Esophagus squamous epithelium (tissue), 5 donors: ENCODE data around the gene CBFA2T2. TPM values are rescaled to one million over a fixed set of nuclear protein-coding genes. Genes with fewer than 3 reads are reported as not detected.

Experiments
- DNase-seq: peaks from one replicate; lab custom pipeline; 2025; lab: John Stamatoyannopoulos, UW
- H3K27ac ChIP-seq, 4 donors: fragments of 200-600 bp; sonication (generic); one replicate each; pipeline ENCODE4 v1.5.1; 2016 to 2019; ENCODE audit warnings: mild to moderate bottlenecking in 1 of 4
- H3K27me3 ChIP-seq, 4 donors: fragments of 200-600 bp; sonication (generic); 1 replicate in 3 of 4; 2 replicates in 1 of 4; pipeline versions ENCODE4 v1.5.1 to v1.6.0; 2017 to 2021; ENCODE audit warnings: antibody characterized with exemption in 1 of 4
- H3K36me3 ChIP-seq, 3 donors: fragments of 200-600 bp; sonication (generic); one replicate each; pipeline ENCODE4 v1.5.1; 2016 to 2019
- H3K4me1 ChIP-seq, 3 donors: fragments of 200-600 bp; sonication (generic); one replicate each; pipeline ENCODE4 v1.5.1; 2017 to 2019
- H3K4me3 ChIP-seq, 4 donors: fragments of 200-600 bp; sonication (generic); 1 replicate in 3 of 4; 2 replicates in 1 of 4; pipeline ENCODE4 v1.5.1; 2016 to 2019; ENCODE audit warnings: mild to moderate bottlenecking in 2 of 4, moderate library complexity in 1 of 4
- H3K9me3 ChIP-seq, 3 donors: fragments of 200-600 bp; sonication (generic); one replicate each; pipeline ENCODE4 v1.5.1; 2016 to 2019
- CTCF ChIP-seq, 6 experiments: fragments of 450-650 bp in 4 of 6; fragments of 200-600 bp in 2 of 6; sonication (generic) in 2 of 6; IDR thresholded peaks; one replicate each; pipeline ENCODE4 v1.5.1; 2016 to 2019; ENCODE audit warnings: antibody characterized with exemption in 6 of 6, mild to moderate bottlenecking in 4 of 6, moderate library complexity in 4 of 6
- POLR2A ChIP-seq, 4 donors: fragments of 450-650 bp; IDR thresholded peaks; one replicate each; pipeline ENCODE4 v1.6.1; 2017; ENCODE audit warnings: antibody characterized with exemption in 4 of 4, mild to moderate bottlenecking in 4 of 4, moderate library complexity in 3 of 4
- WGBS, 2 donors: methylation state at CpG; one replicate each; pipeline ENCODE4 v1.1.5; 2018; 5-methylcytosine and 5-hydroxymethylcytosine counted together
- intact Hi-C: fragments of 100-400 bp; cut with DNase I; formaldehyde crosslinking; loops from one replicate; pipeline ENCODE4 v1.15.0; 2022
- total RNA-seq, 4 donors: library from RNA; depleted of rRNA; stranded (reverse); fragments of >200 nt; gene quantifications; one replicate each; pipeline ENCODE4 v1.1.0, GENCODE V29; 2016
- donor health status: DM: yes; HTN: yes; CAD: no.

The CBFA2T2 gene
- total RNA-seq, 4 donors from 2014 or later: 10.5 to 15.6 (median 10.8) TPM

DNA sequence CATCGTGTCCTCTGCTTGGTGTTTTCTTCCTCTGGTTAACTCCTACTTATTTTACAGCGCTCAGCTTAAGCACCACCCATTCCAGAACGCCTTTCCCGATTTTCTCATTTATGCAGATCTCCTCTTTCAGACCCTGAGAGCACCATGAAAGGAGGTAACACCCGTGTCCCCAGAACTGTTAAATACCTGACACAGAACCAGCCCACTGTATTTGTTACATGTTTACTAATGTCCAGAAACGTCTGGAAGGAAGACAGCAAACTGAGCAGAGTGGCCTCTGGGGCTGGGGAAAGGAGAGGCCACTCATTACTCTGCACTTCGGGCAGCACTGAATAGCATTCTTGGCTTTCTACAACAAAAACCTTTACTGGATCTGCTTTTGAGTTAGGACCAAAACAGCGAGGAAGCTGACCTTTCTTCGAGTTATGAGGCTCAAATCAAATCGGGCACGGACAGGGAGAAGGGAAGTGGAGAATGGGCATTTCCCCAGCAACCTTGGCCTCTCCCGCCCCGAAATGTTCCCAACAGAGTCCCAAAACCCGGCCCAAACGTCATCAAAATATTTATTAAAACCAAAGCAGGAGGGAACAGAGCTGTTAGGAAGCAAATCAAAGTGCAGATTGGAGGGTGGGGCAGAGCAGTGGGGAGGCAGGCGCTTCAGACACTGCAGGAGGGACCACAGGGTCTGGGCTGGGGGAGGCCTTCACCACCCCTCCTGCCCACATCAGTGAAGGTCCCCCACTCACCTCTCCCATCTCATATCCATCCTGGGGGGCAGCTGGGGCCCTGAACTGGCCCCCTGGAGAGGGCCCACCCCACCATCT is 185.5 kb downstream of the CBFA2T2 start:
- TF ChIP-seq POLR2A (IDR thresholded peaks at IDR 0.05) (no peak), CTCF (IDR thresholded peaks at IDR 0.05) (no peak)
- intact Hi-C loops: no loop called here
- 44 to 57% methylated on average over 14 to 16 of the region's 16 CpGs for WGBS, 2 donors
- H3K4me1 ChIP-seq: peaks cover 28 to 67% (median 29%) of the 10 kb centered on the region in 3 donors
- DNase-seq: no peak
- H3K27me3 ChIP-seq: no peaks in the 10 kb centered on the region
- peak overlapping the region; percentile 81 to 94 (median 88) for H3K27ac ChIP-seq
- peaks cover 0 to 11% (median 0%) of the 10 kb centered on the region in 3 donors for H3K36me3 ChIP-seq
- no peaks in the 10 kb centered on the region for H3K9me3 ChIP-seq
- peak overlapping the region; percentile 61 to 87 (median 69) for H3K4me3 ChIP-seq

DNA sequence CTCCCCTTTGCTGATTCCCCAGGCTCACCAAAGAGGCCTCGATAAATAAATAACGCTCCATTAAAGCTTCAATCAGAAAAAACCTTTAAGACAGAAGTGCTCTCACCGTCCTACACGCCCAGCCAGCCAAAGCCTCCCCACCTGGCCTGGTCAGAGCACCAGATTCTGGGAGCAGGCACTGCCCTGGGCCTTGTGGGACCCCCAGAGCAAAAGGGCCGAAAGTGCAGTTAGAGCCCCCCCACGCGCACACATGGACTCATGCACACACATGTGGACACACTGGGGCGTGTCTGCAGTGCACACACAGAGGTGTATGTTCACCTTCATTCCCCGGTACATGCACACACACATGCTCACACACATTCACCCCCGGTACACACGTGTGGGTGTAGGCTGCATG is 186.2 kb downstream of the CBFA2T2 start:
- 96 to 100% methylated on average over 4 to 7 of the region's 11 CpGs for WGBS, 2 donors
- no peak for DNase-seq
- no peaks in the 10 kb centered on the region for H3K9me3 ChIP-seq
- no peak for TF ChIP-seq POLR2A (IDR thresholded peaks at IDR 0.05)
- no peak for TF ChIP-seq CTCF (IDR thresholded peaks at IDR 0.05)
- intact Hi-C loops: no loop called here
- H3K4me3 ChIP-seq: no peak overlapping the region
- H3K27ac ChIP-seq: peak overlapping the region; percentile 81 to 94 (median 88)
- no peaks in the 10 kb centered on the region for H3K27me3 ChIP-seq
- peaks cover 28 to 63% (median 29%) of the 10 kb centered on the region in 3 donors for H3K4me1 ChIP-seq
- H3K36me3 ChIP-seq: peaks cover 0 to 4% (median 0%) of the 10 kb centered on the region in 3 donors

- 96 to 99% methylated on average over 15 to 20 of the region's 31 CpGs for WGBS, 2 donors
- Histone ChIP-seq H3K9me3 (no peaks in the 10 kb centered on the region), H3K27me3 (no peaks in the 10 kb centered on the region), H3K27ac (peak overlapping the region; percentile 3 to 94 (median 86)), H3K4me1 (peaks cover 28 to 56% (median 29%) of the 10 kb centered on the region in 3 donors), H3K36me3 (no peaks in the 10 kb centered on the region), H3K4me3 (no peak overlapping the region)
- intact Hi-C loops: no loop called here
- TF ChIP-seq POLR2A (IDR thresholded peaks at IDR 0.05) (no peak), CTCF (IDR thresholded peaks at IDR 0.05) (no peak)
- no peak for DNase-seq
Measured at GRCh38 chr20:33676652-33677645, 187.1 kb downstream of the CBFA2T2 start.

DNA sequence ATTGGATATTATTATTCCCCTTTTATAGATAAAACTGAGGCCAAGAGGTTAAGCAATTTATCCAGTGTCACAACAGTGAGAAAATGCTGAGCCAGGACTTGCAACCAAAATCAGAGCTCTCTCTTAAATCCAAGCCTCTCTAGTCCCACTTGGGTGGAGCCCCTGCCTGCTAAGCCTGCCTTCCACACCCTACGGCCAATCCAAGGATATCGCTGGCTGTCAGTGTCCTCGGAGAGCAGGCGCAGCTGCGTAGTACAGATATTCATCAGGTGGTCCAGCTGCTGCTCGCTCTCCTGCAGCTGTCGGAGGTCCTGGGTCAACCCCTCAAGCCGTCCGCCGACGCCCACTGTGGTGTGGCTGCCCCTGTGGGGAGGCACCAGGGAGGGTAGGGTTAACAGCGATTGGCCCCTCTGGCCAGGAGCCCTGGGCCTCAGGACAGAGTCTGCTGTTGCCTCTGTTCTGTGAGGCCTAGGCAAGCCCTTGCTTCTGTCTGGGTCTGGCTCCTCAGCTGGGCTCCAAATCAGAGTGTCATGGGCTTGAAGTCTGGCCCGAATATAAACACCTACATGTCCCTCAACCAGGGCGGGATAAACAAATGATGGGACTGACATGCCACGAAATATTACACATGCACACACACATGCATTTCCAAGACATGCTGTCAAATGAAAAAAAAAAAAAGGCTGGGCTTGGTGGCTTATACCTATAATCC is 188.3 kb downstream of the CBFA2T2 start:
- no peak for DNase-seq

More for the DNA sequence above, 188.3 kb downstream of the CBFA2T2 start:
- Histone ChIP-seq H3K27me3 (no peaks in the 10 kb centered on the region), H3K36me3 (no peaks in the 10 kb centered on the region), H3K4me3 (no peak overlapping the region), H3K27ac (peak overlapping the region in 3 of 4 donors; percentile 73 to 91 (median 81)), H3K9me3 (no peaks in the 10 kb centered on the region), H3K4me1 (peaks cover 19 to 44% (median 24%) of the 10 kb centered on the region in 3 donors)
- TF ChIP-seq POLR2A (IDR thresholded peaks at IDR 0.05) (no peak), CTCF (IDR thresholded peaks at IDR 0.05) (no peak)
- intact Hi-C loops: no loop called here
- 73 to 77% methylated on average over 10 to 12 of the region's 15 CpGs for WGBS, 2 donors
